T-helper 2 cell (primary cell): ENCODE results near the gene RAB24.
"Not testable (repeated sequence)": the region's sequence is repeated elsewhere in the genome, so short reads cannot be mapped to it uniquely, and the experiment has no call there.

Experiments used
- DNase-seq, 5 experiments: peaks; one replicate each; pipeline versions ENCODE4 v3.0.0 to v3.0.0-alpha.2; 2012 to 2022

The RAB24 gene

DNA sequence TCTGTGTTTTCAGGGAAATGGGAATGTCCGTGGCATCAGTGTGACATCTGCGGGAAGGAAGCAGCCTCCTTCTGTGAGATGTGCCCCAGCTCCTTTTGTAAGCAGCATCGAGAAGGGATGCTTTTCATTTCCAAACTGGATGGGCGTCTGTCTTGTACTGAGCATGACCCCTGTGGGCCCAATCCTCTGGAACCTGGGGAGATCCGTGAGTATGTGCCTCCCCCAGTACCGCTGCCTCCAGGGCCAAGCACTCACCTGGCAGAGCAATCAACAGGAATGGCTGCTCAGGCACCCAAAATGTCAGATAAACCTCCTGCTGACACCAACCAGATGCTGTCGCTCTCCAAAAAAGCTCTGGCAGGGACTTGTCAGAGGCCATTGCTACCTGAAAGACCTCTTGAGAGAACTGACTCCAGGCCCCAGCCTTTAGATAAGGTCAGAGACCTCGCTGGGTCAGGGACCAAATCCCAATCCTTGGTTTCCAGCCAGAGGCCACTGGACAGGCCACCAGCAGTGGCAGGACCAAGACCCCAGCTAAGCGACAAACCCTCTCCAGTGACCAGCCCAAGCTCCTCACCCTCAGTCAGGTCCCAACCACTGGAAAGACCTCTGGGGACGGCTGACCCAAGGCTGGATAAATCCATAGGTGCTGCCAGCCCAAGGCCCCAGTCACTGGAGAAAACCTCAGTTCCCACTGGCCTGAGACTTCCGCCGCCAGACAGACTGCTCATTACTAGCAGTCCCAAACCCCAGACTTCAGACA is 9.5 kb downstream of the RAB24 start:
- no peak for DNase-seq

DNA sequence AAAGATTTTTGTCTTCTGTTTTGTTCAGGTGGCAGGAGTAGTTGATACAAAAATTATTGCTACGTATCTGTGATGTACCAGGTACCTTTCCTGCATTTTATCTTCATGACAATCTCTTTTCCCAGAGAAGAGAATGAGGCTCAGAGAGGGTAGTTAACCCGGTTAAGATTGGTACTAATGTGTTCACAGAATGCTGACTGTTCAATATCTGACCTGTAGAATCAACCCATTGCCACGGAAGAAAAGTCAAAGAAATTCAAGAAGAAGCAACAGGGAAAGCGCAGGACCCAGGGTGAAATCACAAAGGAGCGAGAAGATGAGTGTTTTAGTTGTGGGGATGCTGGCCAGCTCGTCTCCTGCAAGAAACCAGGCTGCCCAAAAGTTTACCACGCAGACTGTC is 11.8 kb downstream of the RAB24 start:
- DNase-seq, result no peak

DNA sequence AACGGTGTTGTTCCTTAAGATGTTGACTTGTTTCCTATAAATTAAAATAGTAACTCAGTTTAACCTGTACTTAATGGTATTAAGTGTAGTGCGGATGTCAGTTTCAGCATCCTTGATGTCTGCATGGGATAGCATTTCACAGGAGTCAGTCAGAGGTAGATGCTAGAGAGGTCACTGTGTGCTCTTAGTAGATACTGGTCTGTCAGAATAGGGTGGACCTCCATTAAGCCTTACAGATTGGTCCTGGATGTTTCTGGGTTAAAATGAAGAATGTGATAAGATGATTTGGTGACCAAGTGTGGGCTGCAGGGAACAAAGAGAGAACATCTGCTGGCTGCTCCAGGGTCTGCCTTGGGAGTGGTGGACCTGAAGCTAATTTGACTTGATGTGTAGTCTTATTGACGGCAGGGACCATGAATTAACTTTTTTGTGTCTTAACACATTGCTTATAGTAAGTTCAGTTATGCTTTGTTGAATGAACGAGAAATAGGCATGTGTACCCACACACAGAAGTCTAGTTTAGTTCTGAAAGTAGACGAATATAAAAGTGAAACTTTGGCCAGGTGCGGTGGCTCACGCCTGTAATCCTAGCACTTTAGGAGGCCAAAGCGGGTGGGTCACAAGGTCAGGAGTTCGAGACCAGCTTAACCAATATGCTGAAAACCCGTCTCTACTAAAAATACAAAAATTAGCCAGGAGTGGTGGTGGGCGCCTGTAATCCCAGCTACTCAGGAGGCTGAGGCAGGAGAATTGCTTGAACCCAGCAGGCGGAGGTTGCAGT is 12.5 kb downstream of the RAB24 start:
- DNase-seq, result no peak

DNA sequence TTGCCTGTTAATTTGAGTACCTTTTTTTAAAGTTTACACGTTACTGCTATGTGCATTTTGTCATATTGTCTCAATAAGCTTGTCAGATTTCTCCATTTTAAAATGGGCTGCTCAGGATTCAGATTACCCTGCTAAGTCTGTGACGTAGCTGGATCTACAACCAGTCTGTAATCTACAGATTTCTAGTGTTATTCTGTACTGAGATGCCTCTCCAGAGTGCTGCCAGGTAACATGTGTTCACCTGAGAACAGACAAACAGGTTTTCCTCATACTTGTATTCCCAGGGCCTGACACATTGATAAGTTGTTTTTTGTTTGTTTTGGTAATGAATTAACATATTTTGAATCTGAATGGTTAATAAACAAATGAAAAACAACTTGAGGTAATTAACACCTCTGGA is 15.3 kb downstream of the RAB24 start:
- no peak for DNase-seq

DNA sequence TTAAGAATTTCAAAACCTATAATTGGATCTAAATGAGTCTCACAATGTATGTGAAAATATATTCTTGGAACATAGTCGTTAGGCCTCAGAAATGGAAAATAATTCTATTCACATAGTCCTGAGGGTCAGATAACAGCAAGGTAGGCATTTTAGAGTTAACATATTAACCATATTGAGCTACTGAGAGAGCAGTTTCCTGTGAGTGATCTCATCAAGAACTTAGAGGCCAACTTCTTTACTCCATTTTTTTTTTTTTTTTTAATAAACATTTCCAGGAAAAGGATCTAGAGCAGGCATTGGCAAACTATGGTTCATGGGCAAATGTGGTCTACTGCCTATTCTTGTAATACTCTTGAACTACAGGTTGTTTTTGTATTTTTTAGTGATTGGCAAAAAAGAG is 26.6 kb downstream of the RAB24 start:
- no peak for DNase-seq

DNA sequence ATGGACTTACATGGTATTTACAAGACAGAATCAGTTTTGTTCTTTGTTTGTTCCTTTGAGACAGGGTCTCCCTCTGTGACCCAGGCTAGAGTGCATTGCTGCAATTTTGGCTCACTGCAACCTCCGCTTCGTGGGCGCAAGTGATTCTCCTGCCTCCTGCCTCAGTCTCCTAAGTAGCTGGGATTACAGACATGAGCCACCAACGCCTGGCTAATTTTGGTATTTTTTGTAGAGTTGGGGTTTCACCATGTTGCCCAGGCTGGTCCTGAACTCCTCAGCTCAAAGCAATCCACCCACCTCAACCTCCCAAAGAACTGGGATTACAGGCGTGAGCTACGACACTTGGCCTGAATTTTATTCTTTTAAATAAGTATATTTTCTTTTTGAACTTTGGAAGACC is 27.6 kb downstream of the RAB24 start:
- DNase-seq, result no peak

DNA sequence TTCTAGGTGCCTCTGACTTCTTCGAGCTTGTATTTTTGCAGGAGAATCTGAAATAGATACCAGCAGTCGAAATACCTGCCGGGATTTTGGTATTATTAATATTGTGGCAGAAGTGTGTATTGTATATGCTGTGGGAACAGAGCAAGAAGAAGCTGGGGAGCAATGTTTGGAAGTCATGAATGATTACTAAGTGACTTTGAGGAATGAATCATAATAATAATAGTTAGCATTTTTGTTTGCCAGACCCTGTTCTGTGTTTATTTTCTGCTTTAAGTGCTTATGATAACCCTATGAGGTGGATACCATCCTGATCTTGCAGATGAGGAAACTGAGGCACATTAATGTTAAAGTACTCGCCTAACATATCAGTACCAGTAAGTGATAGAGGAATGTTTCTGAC is 32.4 kb downstream of the RAB24 start:
- no peak for DNase-seq

DNA sequence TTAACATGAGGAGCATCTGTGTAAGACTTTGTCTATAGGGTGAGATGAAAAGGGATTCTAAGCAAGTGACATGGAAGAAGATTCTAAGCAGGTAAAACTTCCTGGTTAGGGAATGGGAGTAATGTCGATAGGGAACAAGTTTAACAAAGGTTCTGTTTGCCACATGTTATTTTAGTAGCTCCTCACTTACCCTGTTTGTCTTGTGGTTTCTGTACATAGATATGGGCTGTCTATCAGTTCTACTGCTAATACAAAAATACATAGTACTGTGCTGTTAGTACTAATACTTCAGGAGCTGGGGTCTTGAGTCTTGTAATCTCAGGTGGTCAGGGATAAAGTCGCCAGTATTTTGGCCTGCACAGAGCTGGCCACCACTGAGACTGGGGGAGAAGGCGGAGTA is 32.9 kb downstream of the RAB24 start:
- no peak for DNase-seq

DNA sequence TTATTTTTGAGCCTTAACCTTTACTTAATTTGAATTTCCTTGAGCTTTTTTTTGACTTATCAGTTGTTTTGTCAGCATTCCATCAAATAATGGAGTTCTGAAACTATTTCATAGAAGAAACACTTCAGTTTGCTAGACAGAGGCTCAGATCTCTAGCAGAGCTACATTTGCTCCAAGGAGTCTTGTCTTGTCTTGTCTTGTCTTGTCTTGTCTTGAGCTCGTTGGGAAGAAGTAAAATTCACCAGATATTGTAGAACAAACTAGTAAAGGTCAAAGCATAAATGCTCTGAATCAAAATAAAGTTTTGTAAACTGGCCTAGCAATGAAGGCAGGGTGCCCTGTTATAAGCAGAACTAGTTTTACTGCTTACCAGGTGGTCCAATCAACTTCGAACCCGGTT is 33.5 kb downstream of the RAB24 start:
- DNase-seq, result no peak

DNA sequence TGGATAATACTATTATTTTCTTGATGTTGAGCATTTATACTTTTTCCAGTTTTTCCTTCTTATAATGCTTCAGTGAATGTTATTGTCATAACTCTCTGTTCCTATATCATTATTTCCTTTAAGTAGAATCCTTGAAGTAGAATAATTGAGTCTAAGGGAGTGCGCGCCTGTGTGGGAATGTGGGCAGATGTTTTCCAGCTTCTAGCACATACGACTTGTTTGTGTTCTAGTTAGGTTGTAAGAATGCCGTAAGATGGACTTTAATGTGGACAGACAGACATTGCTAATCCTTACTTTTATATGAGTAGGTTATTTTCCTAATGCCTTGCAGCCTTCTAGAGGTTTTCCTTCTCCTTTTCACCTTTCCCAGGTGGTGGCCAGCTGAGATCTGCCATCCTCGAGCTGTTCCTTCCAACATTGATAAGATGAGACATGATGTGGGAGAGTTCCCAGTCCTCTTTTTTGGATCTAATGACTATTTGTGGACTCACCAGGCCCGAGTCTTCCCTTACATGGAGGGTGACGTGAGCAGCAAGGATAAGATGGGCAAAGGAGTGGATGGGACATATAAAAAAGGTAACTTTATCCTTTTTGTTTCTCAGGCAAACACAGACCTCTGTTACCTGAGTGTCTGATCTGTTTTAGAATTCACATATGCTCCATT is 34.2 kb downstream of the RAB24 start:
- no peak for DNase-seq

DNA sequence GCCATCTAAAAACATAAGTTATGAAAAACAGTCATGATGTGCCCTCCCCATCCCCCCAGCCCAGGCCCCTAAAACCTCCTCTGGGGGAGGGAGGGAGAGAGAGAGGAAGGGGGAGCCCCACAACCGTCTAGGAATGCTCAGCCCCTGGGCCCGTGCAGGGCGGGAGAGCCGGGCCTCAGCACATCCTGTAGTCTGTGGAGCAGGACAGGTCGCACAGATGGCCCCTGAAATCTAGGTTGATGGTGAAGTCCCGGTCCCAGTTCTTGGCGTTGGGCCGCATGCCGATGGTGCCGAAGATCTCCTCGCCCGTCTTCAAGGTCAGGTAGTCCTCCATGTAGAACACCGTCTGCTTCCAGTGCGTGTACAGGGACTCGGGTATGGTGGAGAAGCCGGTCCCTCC is 38.1 kb downstream of the RAB24 start:
- no peak for DNase-seq

DNA sequence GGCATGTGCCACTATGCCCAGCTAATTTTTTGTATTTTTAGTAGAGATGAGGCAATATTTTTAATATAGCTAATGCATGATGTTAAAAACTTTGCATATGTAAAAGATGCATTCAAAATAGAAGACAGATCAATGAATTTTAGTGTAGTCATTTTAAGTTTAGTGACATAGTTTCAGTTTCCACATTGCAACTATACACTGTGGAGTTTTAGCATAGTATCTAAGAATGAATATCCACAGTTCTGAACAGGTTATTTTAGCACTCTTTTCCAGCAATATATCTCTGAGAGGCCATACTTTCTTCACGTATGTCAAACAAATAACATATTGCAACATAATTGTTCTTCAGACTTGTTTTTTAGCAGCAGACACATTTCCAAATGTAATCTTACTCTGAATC is 39.3 kb downstream of the RAB24 start:
- no peak for DNase-seq

DNA sequence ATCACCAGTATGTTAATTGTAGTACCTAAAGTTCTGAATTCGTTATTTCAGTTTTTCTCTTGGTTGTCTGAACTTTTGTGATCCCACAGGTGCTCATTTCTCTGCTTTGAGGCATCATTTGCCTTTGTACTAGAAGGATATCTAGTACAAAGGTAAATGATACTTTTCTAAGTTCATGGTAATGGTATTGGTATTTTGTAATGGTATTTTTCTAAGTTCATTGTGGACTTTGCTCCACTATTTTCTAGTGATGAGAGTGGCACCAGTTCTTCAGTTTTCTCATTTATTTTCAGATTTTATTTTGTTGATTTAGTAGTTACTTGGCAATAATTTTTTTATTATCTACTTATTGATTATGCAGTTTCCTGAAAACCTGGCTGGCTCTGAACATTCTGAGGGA is 42.0 kb downstream of the RAB24 start:
- DNase-seq, result no peak

DNA sequence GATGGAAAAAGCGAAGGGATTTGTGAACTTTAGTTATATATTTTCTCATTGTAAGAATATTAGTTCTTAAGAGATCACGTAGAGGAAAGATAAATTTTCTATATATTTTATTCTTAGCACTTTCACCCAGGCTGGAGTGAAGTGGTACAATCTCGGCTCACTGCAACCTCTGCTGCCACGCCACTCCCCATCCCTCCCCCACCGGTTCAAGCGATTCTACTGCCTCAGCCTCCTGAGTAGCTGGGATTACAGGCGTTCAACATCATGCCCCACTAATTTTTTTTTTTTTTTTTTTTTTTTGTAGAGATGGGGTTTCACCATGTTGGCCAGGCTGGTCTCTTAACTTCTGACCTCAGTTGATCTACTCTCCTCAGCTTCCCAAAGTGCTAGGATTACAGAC is 42.6 kb downstream of the RAB24 start:
- DNase-seq, result no peak

DNA sequence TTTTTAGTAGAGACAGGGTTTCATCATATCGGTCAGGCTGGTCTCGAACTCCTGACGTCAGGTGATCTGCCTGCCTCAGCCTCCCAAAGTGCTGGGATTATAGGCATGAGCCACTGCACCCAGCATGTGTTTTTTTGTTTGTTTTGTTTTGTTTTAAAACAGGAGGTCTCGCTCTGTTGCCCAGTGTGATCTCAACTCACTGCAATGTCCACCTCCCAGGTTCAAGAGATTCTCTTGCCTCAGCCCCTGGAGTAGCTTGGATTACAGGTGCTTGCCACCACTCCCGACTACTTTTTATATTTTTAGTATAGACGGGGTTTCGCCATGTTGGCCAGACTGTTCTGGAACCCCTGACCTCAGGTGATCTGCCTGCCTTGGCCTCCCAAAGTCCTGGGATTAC is 44.8 kb downstream of the RAB24 start:
- DNase-seq, result not testable (repeated sequence)

DNA sequence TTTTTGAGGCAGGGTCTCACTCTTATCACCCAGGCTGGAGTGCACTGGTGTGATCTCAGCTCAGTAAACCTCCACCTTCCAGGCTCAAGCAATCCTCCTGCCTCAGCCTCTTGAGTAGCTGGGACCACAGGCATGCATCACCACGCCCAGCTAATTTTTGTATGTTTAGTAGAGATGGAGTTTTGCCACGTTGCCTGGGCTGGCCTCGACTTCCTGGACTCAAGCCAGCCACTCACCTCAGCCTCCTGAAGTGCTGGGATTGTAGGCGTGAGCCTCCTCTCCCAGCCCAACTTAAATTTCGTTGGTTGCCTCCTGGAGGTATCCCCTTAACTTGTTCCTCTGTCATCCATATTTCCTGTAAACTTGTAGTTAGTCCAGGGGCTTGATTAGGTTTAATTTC is 47.2 kb downstream of the RAB24 start:
- DNase-seq, result no peak

DNA sequence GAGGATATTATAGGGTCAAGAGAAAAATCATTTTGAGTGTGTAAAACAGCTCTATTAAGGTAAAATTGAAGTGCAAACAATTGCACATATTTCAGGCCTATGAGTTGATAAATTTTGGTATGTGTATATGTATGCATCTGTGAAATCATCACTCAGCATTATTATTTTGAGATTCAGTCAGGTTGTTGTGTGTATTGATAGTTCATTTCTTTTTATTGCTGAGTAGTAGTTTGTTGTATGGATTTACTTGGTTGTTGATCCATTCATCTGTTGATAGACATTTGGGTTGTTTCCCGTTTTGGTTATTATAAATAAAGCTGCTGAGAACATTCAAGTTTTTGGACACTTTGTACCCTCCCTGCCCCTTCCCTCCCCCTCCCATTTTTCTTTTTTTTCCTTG is 50.3 kb downstream of the RAB24 start:
- DNase-seq, result no peak
